Smooth muscle cell (in vitro differentiated cells): ENCODE results near the gene PGA4. TPM values are rescaled to one million over a fixed set of nuclear protein-coding genes. Genes with fewer than 3 reads are reported as not detected.
"Not testable (repeated sequence)": the region's sequence is repeated elsewhere in the genome, so short reads cannot be mapped to it uniquely, and the experiment has no call there.

Experiments
- DNase-seq: peaks from one replicate; lab custom pipeline; 2025; ENCODE audit not compliant: unreplicated experiment; lab: John Stamatoyannopoulos, UW
- H2AFZ ChIP-seq: fragments of 200-600 bp; sonication (generic); 2 replicates; pipeline ENCODE4 v1.6.0; 2016; ENCODE audit warnings: antibody characterized with exemption, low read depth, mild to moderate bottlenecking
- H3F3A ChIP-seq: fragments of 200-600 bp; sonication (generic); 2 replicates; pipeline ENCODE4 v1.6.0; 2017; ENCODE audit warnings: antibody characterized with exemption, low read depth
- H3K27ac ChIP-seq: fragments of 200-600 bp; sonication (generic); 2 replicates; pipeline ENCODE4 v1.5.1; 2016; ENCODE audit warnings: low read depth, mild to moderate bottlenecking
- H3K27me3 ChIP-seq: fragments of 200-600 bp; sonication (generic); 2 replicates; pipeline ENCODE4 v1.6.1; 2016; ENCODE audit warnings: low read depth, mild to moderate bottlenecking
- H3K36me3 ChIP-seq: fragments of 200-600 bp; sonication (generic); 2 replicates; pipeline ENCODE4 v1.5.1; 2016; ENCODE audit warnings: low read depth
- H3K4me1 ChIP-seq: fragments of 200-600 bp; sonication (generic); 2 replicates; pipeline ENCODE4 v1.5.1; 2016; ENCODE audit warnings: low read depth
- H3K4me2 ChIP-seq: fragments of 200-600 bp; sonication (generic); 2 replicates; pipeline ENCODE4 v1.6.0; 2016; ENCODE audit warnings: mild to moderate bottlenecking
- H3K4me3 ChIP-seq: fragments of 200-600 bp; sonication (generic); 2 replicates; pipeline ENCODE4 v1.5.1; 2016; ENCODE audit warnings: mild to moderate bottlenecking
- H3K79me2 ChIP-seq: fragments of 200-600 bp; sonication (generic); 2 replicates; pipeline ENCODE4 v1.6.0; 2016; ENCODE audit warnings: low read depth, mild to moderate bottlenecking
- H3K9ac ChIP-seq: fragments of 200-600 bp; sonication (generic); 2 replicates; pipeline ENCODE4 v1.6.0; 2016; ENCODE audit warnings: low read depth
- H3K9me3 ChIP-seq: fragments of 200-600 bp; sonication (generic); replicated peaks from 2 replicates; pipeline ENCODE4 v1.5.1; 2016; ENCODE audit warnings: low read depth
- H4K20me1 ChIP-seq: fragments of 200-600 bp; sonication (generic); 2 replicates; pipeline ENCODE4 v1.6.0; 2016; ENCODE audit warnings: low read depth
- CTCF ChIP-seq: fragments of 200-600 bp; sonication (generic); IDR thresholded peaks from 2 replicates; pipeline ENCODE4 v1.5.1; 2017; ENCODE audit warnings: borderline replicate concordance, mild to moderate bottlenecking, antibody characterized with exemption; ENCODE audit not compliant: insufficient read depth, poor library complexity, severe bottlenecking
- WGBS: methylation state at CpG from one replicate; pipeline ENCODE4 v1.1.7; 2016; ENCODE audit warnings: low lambda C conversion rate; 5-methylcytosine and 5-hydroxymethylcytosine counted together
- polyA plus RNA-seq: library from polyadenylated mRNA; unstranded; fragments of >200 nt; fragmentation: Nextera tagmentation; extraction: Ambion mirVana; gene quantifications from 2 replicates; pipeline ENCODE4 v1.2.1, GENCODE V29; 2016
- total RNA-seq: library from RNA; depleted of rRNA; stranded (reverse); fragments of >200 nt; gene quantifications from 2 replicates; pipeline ENCODE4 v1.2.3, GENCODE V29; 2014

The PGA4 gene
- not detected in 2 replicates for total RNA-seq
- polyA plus RNA-seq: not detected in 2 replicates

GRCh38 chr11:61222047-61222446 is at the start of gene PGA4:
Gene PGA4, plus strand, starts transcription at chr11:61222347. Its CDS starts 54 bp downstream, at chr11:61222401.
- not testable (repeated sequence) for H3K4me3 ChIP-seq, H3K4me1 ChIP-seq, DNase-seq, H3K79me2 ChIP-seq, H4K20me1 ChIP-seq, H2AFZ ChIP-seq, H3K9ac ChIP-seq, H3K27ac ChIP-seq, H3K9me3 ChIP-seq, H3K4me2 ChIP-seq, H3F3A ChIP-seq, H3K27me3 ChIP-seq, H3K36me3 ChIP-seq
- no CpG with 5 or more reads among the region's 8 CpGs for WGBS

GRCh38 chr11:61172356-61172755 is 49.8 kb upstream of the PGA4 start:
- peaks cover 8% of the 10 kb centered on the region for H3K27me3 ChIP-seq
- no peak for DNase-seq
- H3K4me2 ChIP-seq: no peak overlapping the region
- TF ChIP-seq CTCF: no peak
- H3K79me2 ChIP-seq: no peaks in the 10 kb centered on the region
- H3K4me1 ChIP-seq: no peaks in the 10 kb centered on the region
- H3K9me3 ChIP-seq: no peaks in the 10 kb centered on the region
- H2AFZ ChIP-seq: no peak overlapping the region
- no peak overlapping the region for H3K27ac ChIP-seq
- no peaks in the 10 kb centered on the region for H4K20me1 ChIP-seq
- H3K36me3 ChIP-seq: no peaks in the 10 kb centered on the region
- H3K4me3 ChIP-seq: no peak overlapping the region
- WGBS: 86% methylated on average over 4 of the region's 5 CpGs
- H3F3A ChIP-seq: no peaks in the 10 kb centered on the region
- no peak overlapping the region for H3K9ac ChIP-seq

GRCh38 chr11:61172888-61173287 is 49.3 kb upstream of the PGA4 start:
- H3K9me3 ChIP-seq: no peaks in the 10 kb centered on the region
- 88% methylated on average over 3 of the region's 3 CpGs for WGBS
- no peaks in the 10 kb centered on the region for H3K4me1 ChIP-seq
- H3K4me2 ChIP-seq: no peak overlapping the region
- H3K4me3 ChIP-seq: no peak overlapping the region
- no peaks in the 10 kb centered on the region for H3K79me2 ChIP-seq
- TF ChIP-seq CTCF: no peak
- H3F3A ChIP-seq: no peaks in the 10 kb centered on the region
- no peak overlapping the region for H2AFZ ChIP-seq
- DNase-seq: no peak
- peaks cover 8% of the 10 kb centered on the region for H3K27me3 ChIP-seq
- H3K36me3 ChIP-seq: no peaks in the 10 kb centered on the region
- H4K20me1 ChIP-seq: no peaks in the 10 kb centered on the region
- no peak overlapping the region for H3K27ac ChIP-seq
- no peak overlapping the region for H3K9ac ChIP-seq

- Histone ChIP-seq H3K79me2 (no peaks in the 10 kb centered on the region), H3K27me3 (peaks cover 8% of the 10 kb centered on the region), H3K4me2 (no peak overlapping the region), H3K36me3 (no peaks in the 10 kb centered on the region), H3K27ac (no peak overlapping the region), H3K9me3 (no peaks in the 10 kb centered on the region), H3K4me1 (no peaks in the 10 kb centered on the region), H2AFZ (no peak overlapping the region), H3F3A (no peaks in the 10 kb centered on the region), H3K9ac (no peak overlapping the region), H3K4me3 (no peak overlapping the region), H4K20me1 (no peaks in the 10 kb centered on the region)
- TF ChIP-seq CTCF: no peak
- WGBS: 83% methylated on average over 4 of the region's 4 CpGs
- no peak for DNase-seq
These were observed 48.7 kb upstream of the PGA4 start for GRCh38 chr11:61173456-61173855.
